G401 (cell line): ENCODE data around the gene TMEM72. TPM values are rescaled to one million over a fixed set of nuclear protein-coding genes. Genes with fewer than 3 reads are reported as not detected.

Experiments
- DNase-seq: peaks from one replicate; pipeline ENCODE4 v3.0.0-alpha.2; 2015; ENCODE audit warnings: low spot score
- in situ Hi-C: cut with HindIII; loops from 2 replicates; pipeline ENCODE4 v1.10.0; 2016; ENCODE audit warnings: low sequenced_read_pairs, mixed read lengths
- total RNA-seq: library from RNA; depleted of rRNA; stranded (reverse); fragments of >200 nt; shearing (Covaris generic); gene quantifications from 2 replicates; pipeline ENCODE4 v1.2.3, GENCODE V29; 2014

The TMEM72 gene
- total RNA-seq, 1 experiment from 2014 or later: not detected

DNA sequence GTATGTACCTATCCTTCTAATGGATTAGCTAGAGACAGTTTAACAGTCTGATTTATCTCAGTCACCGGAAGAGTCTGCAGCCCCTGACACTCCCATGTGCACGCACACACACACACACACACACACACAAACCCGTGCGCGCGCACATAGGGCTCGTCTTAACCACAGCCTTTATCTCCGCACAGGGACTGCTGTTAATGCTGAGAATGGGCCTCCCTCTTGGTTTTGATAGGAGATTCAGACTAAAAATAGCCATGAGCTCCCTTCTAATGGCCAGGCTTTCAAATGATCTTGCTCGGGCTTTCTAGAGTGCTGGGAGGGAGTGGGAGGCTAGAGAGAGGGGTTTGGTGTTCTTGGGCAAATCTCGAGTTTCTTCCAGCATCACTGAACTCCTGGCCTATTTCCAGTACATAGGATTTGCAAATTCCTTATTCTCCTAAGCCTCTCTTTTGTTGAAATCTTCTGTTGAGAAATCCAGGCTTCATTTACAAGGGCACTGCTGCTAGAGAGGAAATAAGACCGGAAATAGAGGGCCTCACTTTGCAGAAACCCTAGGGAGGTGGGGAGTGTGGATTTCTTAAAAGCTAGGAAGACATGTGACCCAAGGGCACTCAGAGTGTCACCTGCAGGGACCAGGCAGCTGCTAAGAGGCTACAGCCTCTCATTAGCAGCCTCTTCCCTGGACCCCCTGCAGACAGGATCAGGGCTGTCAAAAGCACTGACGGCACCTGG lies 2.4 kb downstream of the TMEM72 start:
- in situ Hi-C loops: no loop called here
- DNase-seq: no peak

DNA sequence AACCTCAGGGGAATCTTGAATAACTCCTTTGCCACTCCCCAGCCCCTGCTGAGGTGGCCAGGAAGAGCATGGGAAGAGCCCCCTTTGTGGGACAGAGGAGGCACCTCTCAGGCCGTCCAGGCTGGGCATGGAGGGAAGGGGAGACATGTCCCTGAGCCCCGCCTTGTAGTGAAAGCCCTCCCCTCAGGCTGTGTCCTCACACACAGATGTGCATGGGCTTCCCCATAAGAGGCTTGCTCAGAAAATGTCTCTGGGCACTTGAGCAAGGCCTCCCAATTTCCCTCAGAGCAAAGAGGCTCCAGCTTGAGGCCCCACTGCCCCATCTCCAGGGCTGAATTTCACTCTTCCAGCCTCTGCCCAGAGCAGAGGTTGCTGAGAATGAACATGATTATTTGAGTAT lies 3.8 kb downstream of the TMEM72 start:
- no peak for DNase-seq
- in situ Hi-C loops: no loop called here

DNA sequence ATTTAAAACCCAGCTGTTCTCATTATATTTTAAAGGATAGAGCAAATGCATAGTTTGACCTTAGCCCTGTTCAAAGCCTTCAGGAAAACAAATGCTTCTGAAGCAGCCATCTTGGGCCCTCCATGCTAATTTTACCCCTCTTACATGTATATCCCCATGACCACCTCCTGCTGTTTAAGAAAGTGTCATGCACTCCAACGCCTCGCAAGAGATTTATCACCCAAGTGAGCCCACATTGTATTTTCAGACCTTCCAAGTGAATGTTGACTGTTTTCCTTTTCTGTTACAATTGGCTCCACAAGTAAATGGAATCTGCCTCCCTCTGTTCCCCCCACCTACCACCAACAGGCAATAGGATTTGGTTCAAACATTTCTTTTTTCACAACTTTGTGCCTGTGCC lies 5.3 kb downstream of the TMEM72 start:
- in situ Hi-C loops: no loop called here
- no peak for DNase-seq

DNA sequence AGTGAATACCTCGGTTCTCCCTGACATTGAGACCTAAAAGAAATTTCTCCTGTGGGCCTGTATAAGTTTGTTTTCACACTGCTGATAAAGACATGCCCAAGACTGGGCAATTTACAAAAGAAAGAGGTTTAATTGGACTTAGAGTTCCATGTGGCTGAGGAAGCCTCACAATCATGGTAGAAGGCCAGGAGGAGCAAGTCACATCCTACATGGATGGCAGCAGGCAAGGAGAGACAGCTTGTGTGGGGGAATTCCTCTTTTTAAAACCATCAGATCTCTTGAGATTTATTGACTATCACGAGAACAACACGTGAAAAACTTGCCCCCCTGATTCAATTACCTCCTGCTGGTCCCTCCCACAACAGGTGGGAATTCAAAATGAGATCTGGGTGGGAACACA lies 6.7 kb downstream of the TMEM72 start:
- no peak for DNase-seq
- in situ Hi-C loops: no loop called here

DNA sequence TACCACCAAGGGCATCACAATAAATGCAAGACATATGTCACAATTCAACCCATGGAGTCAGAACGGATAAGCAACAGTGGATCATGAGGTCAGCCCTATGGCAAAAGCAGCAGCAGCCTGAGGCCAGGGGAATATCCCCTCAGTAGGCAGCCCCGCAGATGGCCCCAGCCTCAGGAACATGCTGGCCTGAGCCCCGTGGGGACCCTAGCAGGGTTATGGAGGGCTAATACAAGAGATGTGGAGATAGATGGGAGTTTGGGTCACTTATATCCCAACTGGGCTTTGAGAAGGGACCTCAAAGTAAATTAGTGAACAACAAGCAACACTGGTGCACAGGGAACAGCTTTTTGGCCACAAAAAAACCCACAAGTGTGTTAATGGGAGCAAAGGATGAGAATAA lies 9.1 kb downstream of the TMEM72 start:
- in situ Hi-C loops: no loop called here
- DNase-seq: no peak

DNA sequence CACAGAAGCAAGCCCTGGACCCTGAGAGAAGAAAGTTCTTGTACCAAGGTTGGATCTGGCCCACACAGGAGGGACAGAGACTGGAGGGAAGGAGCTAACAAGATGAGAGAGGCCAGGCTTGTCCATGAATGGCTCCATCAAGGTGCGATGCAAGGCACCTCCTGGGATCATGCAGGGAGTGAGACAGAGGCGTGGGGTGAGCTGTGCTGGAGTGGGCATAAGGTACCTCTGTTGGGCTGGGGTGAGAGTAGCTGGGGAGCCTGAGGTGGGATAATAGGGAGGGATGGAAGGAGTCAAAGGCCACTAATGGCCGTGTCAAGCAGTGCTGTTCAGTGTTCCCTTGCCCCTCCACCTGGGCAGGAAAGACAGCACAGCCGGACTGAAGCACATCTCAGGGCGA lies 9.9 kb downstream of the TMEM72 start:
- DNase-seq: no peak
- in situ Hi-C loops: no loop called here

DNA sequence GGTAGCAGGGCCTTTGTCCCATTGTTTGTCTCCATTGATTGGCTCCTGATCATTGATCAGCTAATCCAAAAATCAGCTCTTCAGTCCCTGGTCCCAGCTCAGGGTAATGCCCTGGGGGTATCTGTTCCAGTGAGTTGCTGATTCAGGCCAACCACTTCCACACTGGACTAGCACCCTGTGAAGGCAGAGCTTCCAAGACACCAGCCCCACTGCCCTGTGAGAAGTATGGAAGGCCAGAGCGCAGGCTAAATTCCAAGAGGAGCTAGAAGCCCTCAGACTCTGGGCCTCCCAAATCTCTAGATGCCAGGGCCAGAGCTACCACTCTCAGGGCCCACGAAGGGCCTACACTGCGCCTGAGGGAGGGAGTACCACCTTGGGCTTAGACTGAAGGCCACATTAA lies 10.4 kb downstream of the TMEM72 start:
- DNase-seq: no peak
- in situ Hi-C loops: no loop called here

DNA sequence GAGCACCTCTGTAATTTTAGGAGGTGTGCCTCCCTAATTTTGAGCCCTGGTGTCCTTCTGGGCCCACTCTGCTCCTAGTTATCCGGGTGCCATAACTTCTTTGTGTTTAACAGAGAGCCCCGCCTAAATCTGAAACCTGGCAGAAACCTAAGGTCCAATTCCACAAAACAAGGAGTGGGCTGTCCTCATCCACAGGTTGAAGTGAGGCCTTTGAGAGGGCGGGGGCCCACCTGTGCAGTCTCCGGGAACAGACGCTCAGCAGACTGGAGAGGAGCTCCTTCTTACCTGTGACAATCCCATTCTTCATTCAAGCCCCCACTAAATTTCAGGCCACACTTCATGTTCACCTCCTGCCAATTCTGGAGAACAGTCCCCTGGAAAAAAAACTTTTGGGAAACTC lies 10.9 kb downstream of the TMEM72 start:
- in situ Hi-C loops: no loop called here
- DNase-seq: no peak

DNA sequence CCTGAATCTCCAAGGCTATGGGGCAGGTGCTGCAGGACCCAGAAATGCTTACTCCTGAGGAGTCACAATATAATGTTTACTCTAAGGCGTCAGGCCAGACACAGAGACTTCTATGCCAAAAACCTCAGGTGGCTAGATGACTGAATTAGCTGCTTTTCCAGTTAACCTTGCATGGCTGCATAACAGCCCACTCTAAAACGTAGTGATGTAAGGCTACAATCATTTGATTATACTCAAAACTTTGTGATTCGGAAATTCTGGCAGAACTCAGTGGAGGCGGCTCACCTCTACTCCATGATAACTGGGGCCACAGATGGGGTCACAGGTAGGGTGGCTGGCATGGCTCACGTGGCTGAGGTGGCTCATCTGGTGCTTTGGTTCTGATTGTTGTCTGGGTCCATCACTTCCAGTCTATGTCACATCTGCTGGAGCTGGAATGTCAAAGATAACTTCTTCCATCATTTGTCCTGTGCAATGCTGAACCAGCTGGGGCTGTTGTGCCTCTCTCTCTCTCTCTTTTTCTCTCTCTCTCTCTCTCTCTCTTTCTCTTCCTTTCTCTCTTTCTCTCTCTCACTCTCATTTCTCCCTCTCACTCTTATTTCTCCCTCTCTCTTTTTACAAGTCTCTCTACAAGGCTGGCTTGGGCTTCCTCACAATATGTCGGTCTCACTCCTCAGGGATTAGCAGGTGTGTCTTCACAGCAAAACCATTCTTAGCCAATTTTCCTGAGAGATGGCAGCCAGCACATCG lies 11.8 kb downstream of the TMEM72 start:
- DNase-seq: no peak
- in situ Hi-C loops: no loop called here

DNA sequence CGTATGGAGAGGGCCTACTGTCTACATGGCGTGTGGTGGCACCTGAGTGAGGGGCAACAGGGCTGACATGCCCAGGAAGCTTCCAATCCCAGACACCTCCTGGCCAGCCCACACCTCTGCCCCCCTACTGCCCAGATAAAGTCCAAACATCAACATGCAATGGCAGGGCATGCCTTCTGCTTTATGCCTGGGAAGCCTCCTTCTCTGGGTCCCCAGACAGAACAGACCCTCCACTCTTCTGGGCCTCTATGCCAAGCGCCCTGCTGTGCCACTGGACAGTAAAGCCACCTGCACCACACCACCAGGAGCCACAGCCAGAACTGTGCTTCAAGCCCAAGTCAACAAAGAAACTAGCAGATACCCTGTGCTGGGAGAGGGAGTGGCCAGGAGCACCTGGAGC lies 12.5 kb downstream of the TMEM72 start:
- no peak for DNase-seq
- in situ Hi-C loops: no loop called here

DNA sequence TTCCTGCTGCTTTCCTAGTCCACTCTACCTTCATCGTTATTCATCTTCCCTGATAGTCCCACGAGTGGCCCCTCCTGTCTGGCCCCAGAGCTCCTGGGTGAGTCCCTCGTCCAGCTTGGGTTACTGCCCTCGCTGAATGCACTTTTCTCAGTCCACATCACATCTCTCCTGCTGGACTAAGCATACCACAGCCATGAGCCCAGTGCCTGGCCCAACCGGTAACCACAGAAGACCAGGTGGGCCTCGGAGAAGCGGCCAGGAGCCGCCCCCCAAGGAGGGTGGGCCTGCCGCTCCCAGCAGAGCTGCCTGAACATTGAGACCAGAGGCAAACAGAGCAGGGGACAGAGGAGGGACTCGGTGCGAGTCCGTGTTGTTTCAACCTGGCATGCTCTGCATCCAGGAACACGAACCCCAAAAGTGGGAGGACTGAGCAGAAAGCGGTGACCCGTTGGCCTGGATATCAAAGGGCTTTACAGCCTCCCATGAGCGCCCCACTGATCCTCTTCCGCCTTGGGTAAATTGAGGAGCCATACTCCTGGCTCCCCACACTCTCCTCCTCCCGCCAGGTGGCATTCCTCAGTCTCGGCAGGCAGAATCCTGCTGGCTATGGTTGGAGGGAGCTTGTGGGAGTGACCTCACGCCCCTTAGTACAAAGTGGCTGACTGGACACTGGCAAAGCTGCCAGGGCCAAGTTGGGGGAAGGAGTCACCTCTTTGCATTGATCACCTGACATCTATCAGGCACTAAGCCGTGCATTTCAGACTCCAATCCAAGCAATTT lies 13.3 kb downstream of the TMEM72 start:
- in situ Hi-C loops: no loop called here
- DNase-seq: no peak

DNA sequence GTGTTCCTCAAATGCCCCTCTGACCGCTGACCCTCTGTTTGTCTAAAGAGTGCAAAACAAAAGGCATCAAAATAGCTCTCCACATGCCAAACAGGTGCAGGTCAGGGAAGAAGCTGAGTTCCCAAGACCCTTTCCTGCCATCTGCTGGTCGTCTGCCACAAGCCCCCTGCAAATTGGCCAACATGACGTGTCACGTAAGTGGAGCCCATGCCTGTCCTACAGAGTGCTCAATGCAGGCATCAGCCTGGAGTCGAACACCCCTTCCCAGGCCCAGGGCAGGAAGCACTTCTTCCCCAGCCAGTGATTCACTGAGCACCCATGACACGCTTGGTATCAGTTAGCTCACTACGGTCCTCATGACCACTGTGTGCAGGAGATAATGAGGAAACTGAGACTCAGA lies 14.1 kb downstream of the TMEM72 start:
- no peak for DNase-seq
- in situ Hi-C loops: no loop called here

DNA sequence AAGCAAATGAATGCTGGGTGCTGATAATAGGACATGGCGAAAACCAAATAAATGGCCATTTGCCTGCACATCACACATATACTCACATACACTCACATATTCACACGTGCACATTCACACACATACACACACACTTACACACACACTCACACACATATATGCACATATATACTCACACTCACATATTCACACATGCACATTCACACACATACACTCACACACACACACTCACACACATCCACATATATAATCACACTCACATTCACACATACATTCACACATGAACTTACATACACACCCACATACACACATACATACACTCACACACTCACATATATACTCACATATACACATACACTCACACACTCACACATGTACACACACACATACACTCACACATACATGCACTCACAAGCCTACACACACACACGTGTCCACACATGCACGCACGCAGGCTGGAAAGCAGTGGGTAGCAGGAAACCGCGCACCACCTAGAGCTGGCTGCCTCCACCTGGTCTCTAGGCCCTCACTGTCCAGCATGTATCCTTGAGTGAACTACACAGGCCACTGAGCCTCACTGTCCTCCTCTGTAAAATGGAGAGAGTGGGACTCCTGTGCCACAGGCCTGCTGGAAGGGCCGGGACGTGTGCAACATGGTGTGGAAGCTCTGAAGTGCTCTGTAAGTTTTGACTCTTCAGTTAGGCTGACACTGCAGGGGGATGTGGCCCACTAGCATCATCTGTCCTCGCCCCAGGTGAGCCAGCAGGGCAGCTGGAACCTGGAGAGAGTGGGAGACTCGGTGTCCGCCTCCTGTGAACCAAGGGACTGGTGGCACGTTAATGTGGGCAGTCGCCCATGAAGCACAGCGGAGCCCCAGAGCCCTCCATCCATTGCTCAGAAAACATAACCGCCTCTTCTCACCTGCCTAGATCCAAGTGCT lies 14.9 kb downstream of the TMEM72 start:
- in situ Hi-C loops: no loop called here
- DNase-seq: no peak

DNA sequence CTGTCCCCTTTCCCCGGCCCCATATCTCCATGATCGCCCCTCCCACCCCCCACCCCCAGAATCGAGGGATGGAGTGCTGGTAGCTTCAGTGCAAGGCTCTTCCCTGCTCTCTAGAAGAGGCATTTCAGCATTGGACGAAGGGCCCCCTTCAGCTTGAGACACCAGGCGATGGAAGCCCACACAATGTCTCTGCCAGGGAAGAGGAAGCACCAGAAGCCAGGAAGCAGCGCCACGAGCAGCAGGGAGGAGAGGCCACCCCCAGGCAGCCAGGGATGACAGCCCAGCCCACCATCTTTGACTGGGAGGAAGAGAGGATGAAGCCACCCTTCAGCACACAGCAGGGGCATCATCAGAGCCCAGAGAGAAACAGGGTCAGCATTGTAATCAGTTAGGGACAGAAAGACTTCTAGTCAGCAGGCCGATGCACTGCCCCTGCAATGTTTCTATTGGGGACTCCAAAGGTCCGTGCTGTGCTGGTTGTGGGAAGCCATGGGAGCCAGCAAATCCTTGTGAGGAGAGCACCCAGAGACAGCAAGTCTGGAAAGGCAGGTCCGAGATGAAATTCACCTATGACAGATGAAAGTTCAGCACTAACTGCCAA lies 15.7 kb downstream of the TMEM72 start:
- in situ Hi-C loops: no loop called here
- DNase-seq: no peak

DNA sequence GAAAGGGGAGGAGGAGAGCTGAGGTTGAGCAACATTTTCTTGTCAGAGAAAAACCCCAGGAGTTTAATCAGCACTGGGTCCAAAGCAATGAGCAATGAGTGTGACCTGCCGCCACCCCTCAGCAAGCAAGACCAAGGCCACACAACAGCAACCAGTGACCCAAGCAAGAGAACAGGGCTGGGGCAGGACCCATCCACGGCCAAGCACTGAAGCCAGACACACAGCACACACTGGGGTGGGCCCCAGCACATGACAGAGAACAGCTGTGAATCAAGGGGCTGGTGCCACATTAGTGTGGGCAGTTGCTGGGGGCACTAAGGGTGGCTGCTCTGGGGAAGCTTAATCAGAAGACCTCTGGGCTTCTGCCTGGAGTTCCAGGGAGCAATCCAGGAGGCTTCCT lies 16.2 kb downstream of the TMEM72 start:
- in situ Hi-C loops: no loop called here
- DNase-seq: no peak

DNA sequence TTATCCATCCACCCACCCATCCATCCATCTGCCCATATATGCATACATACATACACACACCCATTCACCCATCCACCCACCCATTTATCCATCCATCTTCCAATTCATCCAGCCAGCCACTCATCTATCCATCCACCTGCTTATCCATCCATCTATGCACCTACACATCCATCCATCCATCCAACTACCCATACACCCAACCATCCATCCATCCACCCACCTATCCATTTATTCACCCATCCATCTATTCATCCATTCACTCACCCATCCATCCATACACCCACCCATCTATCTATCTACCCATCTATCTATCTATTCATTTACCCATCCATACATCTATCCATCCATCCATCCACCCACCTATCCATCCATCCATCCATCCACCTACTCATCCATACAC lies 17.3 kb downstream of the TMEM72 start:
- DNase-seq: no peak
- in situ Hi-C loops: no loop called here

DNA sequence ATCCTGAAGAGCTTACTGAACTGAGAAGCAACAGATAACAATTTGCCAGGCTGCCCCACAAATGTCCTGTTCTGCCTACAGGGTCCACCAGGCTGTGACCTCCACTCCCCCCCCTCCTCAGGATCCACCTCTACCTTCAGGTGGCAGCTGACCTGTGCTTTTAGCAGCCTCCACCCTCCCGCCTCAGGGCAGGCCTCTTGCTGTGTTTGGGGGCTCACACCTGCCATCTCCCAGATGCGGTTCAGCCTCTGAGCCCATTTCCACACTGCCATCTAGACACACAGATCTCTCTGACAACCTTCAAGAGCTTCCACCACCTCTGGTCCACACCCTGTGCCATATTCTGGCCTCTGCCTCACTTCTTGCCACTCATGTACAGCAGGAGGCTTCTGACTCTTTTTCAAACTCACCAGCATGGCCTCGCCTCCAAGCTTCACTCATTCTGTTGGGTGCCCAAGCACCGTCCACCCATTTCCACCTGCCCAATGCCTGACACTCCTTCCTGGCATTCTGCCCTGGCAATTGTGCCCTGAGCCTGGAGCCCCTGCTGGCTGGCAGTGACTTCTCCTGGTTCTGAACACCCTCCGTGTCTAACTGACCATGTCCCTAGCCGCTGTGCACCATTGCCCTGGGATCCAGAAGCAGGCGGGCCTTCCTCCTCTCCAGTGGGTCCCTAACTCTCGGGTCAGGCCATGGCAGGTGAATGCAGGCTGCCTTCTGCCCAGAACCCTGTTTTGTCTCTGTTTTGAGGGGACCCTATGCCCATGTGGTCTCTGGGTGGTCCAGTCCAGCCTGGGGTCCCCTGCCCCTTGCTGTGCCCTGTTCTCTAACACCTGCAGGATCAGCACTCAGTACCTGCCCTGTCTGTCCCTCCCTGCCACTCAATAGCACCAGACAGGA lies 18.5 kb downstream of the TMEM72 start:
- in situ Hi-C loops: no loop called here
- no peak for DNase-seq
